WTC11 (cell line): Measurements from ENCODE around the gene DNAJC7. TPM values are rescaled to one million over a fixed set of nuclear protein-coding genes. Genes with fewer than 3 reads are reported as not detected.

Source experiments
- ATAC-seq: fragments of 200-7000 bp; cut with Tn5 transposase; 2 replicates; pipeline ENCODE4 v1.10.0; 2021; ENCODE audit warnings: mild to moderate bottlenecking, moderate library complexity
- CTCF ChIA-PET: fragments of 300-600 bp; sonication (Branson Sonifier 250); formaldehyde crosslinking; loops from one replicate; lab custom pipeline; 2021; ENCODE audit warnings: antibody characterized with exemption; lab: Charles Lee
- POLR2A ChIA-PET: fragments of 350-600 bp; sonication (Branson Sonifier 250); formaldehyde crosslinking; loops from one replicate; lab custom pipeline; 2021; ENCODE audit warnings: antibody characterized with exemption; lab: Charles Lee
- DNase-seq: peaks from one replicate; pipeline ENCODE4 v3.0.0; 2021; ENCODE audit warnings: low spot score
- H3K27ac Mint-ChIP-seq: 2 replicates; pipeline ENCODE4 v1.8.0; 2021; ENCODE audit warnings: mixed read lengths
- H3K27me3 Mint-ChIP-seq: 2 replicates; pipeline ENCODE4 v1.8.0; 2021; ENCODE audit warnings: low read depth, mild to moderate bottlenecking, moderate library complexity, mixed read lengths
- H3K36me3 Mint-ChIP-seq: 2 replicates; pipeline ENCODE4 v1.8.0; 2021; ENCODE audit warnings: mixed read lengths
- H3K4me1 Mint-ChIP-seq: 2 replicates; pipeline ENCODE4 v1.8.0; 2022; ENCODE audit warnings: mixed read lengths
- H3K4me3 Mint-ChIP-seq: 2 replicates; pipeline ENCODE4 v1.8.0; 2021; ENCODE audit warnings: mild to moderate bottlenecking, moderate library complexity, mixed read lengths
- H3K9me3 Mint-ChIP-seq: 2 replicates; pipeline ENCODE4 v1.8.0; 2021; ENCODE audit warnings: mixed read lengths
- ATF1 ChIP-seq: sonication (generic); formaldehyde crosslinking; IDR thresholded peaks from 2 replicates; pipeline ENCODE4 v1.8.1; 2023; ENCODE audit warnings: mild to moderate bottlenecking, moderate library complexity, missing genetic modification reagents
- CBFB ChIP-seq: sonication (generic); formaldehyde crosslinking; IDR thresholded peaks from 2 replicates; pipeline ENCODE4 v1.8.1; 2022; ENCODE audit warnings: mild to moderate bottlenecking, low read depth, missing genetic modification reagents
- ELF4 ChIP-seq: sonication (generic); formaldehyde crosslinking; IDR thresholded peaks from 2 replicates; pipeline ENCODE4 v1.8.1; 2022; ENCODE audit warnings: low read depth, mild to moderate bottlenecking, moderate library complexity, missing genetic modification reagents
- EMX1 ChIP-seq: fragments of 250-450 bp; sonication (Bioruptor Pico); IDR thresholded peaks from 2 replicates; pipeline ENCODE4 v1.8.0; 2021; ENCODE audit warnings: mild to moderate bottlenecking
- FOXJ3 ChIP-seq: sonication (generic); formaldehyde crosslinking; IDR thresholded peaks from 2 replicates; pipeline ENCODE4 v1.9.0; 2021; ENCODE audit warnings: missing genetic modification reagents, mild to moderate bottlenecking, borderline replicate concordance
- FOXP1 ChIP-seq: sonication (generic); formaldehyde crosslinking; IDR thresholded peaks from 2 replicates; pipeline ENCODE4 v1.8.0; 2022; ENCODE audit warnings: missing genetic modification reagents, mild to moderate bottlenecking, moderate library complexity, borderline replicate concordance
- MXD4 ChIP-seq: fragments of 250-450 bp; sonication (Bioruptor Pico); IDR thresholded peaks from 2 replicates; pipeline ENCODE4 v1.8.0; 2021; ENCODE audit warnings: mild to moderate bottlenecking, moderate library complexity, borderline replicate concordance
- MYBL2 ChIP-seq: sonication (generic); formaldehyde crosslinking; IDR thresholded peaks from 2 replicates; pipeline ENCODE4 v1.8.1; 2023; ENCODE audit warnings: mild to moderate bottlenecking, moderate library complexity, missing genetic modification reagents
- OVOL2 ChIP-seq: fragments of 250-450 bp; sonication (Bioruptor Pico); IDR thresholded peaks from 2 replicates; pipeline ENCODE4 v1.9.0; 2021; ENCODE audit warnings: mild to moderate bottlenecking, borderline replicate concordance
- SMAD3 ChIP-seq: sonication (generic); formaldehyde crosslinking; IDR thresholded peaks from 2 replicates; pipeline ENCODE4 v1.8.0; 2022; ENCODE audit warnings: missing genetic modification reagents, mild to moderate bottlenecking, borderline replicate concordance
- SOX15 ChIP-seq: fragments of 250-450 bp; sonication (Bioruptor Pico); IDR thresholded peaks from 2 replicates; pipeline ENCODE4 v1.9.0; 2021; ENCODE audit warnings: mild to moderate bottlenecking
- TCF7 ChIP-seq: sonication (generic); formaldehyde crosslinking; IDR thresholded peaks from 2 replicates; pipeline ENCODE4 v1.8.0; 2022; ENCODE audit warnings: mild to moderate bottlenecking, low read depth, missing genetic modification reagents, moderate library complexity
- TEAD4 ChIP-seq: sonication (generic); formaldehyde crosslinking; IDR thresholded peaks from 2 replicates; pipeline ENCODE4 v1.8.0; 2022; ENCODE audit warnings: mild to moderate bottlenecking, missing genetic modification reagents
- TP53 ChIP-seq: sonication (generic); formaldehyde crosslinking; IDR thresholded peaks from 2 replicates; pipeline ENCODE4 v1.8.1; 2023; ENCODE audit warnings: mild to moderate bottlenecking, missing genetic modification reagents
- ZNF121 ChIP-seq: sonication (generic); formaldehyde crosslinking; IDR thresholded peaks from 2 replicates; pipeline ENCODE4 v1.8.0; 2023; ENCODE audit warnings: missing genetic modification reagents
- ZNF317 ChIP-seq: sonication (generic); formaldehyde crosslinking; IDR thresholded peaks from 2 replicates; pipeline ENCODE4 v1.8.1; 2023; ENCODE audit warnings: low read depth, mild to moderate bottlenecking, moderate library complexity, missing genetic modification reagents, borderline replicate concordance
- ZNF416 ChIP-seq: fragments of 250-450 bp; sonication (Bioruptor Pico); IDR thresholded peaks from 2 replicates; pipeline ENCODE4 v1.9.0; 2021; ENCODE audit warnings: mild to moderate bottlenecking, inconsistent platforms
- total RNA-seq: library from RNA; stranded (reverse); gene quantifications from 3 replicates; pipeline ENCODE4 v1.2.3, GENCODE V29; 2021
- TF ChIP-seq, protein P1 (sequence below): sonication (generic); formaldehyde crosslinking; IDR thresholded peaks from 2 replicates; pipeline ENCODE4 v1.8.1; 2023; ENCODE audit warnings: mild to moderate bottlenecking, moderate library complexity, missing genetic modification reagents
- TF ChIP-seq, protein P2 (sequence below): sonication (generic); formaldehyde crosslinking; IDR thresholded peaks from 2 replicates; pipeline ENCODE4 v1.8.0; 2023; ENCODE audit warnings: missing genetic modification reagents
- TF ChIP-seq, protein P3 (sequence below): fragments of 250-450 bp; sonication (Bioruptor Pico); IDR thresholded peaks from 2 replicates; pipeline ENCODE4 v1.9.0; 2021; ENCODE audit warnings: mild to moderate bottlenecking
- TF ChIP-seq, protein P4 (sequence below): fragments of 250-450 bp; sonication (Bioruptor Pico); IDR thresholded peaks from 2 replicates; pipeline ENCODE4 v1.9.0; 2021; ENCODE audit warnings: moderate library complexity, mild to moderate bottlenecking, inconsistent platforms, borderline replicate concordance

Gene DNAJC7
- total RNA-seq, 1 experiment from 2014 or later, result 140 TPM

DNA sequence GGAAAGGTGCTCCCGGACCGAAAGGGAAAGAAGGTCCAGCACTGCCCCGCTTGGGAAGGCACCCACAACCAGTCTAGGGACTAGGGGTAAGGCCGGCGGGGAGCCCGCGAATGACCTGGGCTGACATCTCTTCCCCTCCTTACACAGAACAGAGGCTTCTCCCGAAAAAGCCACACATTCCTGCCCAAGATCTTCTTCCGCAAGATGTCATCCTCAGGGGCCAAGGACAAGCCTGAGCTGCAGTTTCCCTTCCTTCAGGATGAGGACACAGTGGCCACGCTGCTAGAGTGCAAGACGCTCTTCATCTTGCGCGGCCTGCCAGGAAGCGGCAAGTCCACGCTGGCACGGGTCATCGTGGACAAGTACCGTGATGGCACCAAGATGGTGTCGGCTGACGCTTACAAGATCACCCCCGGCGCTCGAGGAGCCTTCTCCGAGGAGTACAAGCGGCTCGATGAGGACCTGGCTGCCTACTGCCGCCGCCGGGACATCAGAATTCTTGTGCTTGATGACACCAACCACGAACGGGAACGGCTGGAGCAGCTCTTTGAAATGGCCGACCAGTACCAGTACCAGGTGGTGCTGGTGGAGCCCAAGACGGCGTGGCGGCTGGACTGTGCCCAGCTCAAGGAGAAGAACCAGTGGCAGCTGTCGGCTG lies 49.2 kb downstream of the DNAJC7 start:
- Mint-ChIP-seq H3K4me3 (peak overlapping the region; percentile 64), H3K27ac (peak overlapping the region; percentile 47; the same call in 1 of the 2 replicates), H3K4me1 (peaks cover 18% of the 10 kb centered on the region)

DNA sequence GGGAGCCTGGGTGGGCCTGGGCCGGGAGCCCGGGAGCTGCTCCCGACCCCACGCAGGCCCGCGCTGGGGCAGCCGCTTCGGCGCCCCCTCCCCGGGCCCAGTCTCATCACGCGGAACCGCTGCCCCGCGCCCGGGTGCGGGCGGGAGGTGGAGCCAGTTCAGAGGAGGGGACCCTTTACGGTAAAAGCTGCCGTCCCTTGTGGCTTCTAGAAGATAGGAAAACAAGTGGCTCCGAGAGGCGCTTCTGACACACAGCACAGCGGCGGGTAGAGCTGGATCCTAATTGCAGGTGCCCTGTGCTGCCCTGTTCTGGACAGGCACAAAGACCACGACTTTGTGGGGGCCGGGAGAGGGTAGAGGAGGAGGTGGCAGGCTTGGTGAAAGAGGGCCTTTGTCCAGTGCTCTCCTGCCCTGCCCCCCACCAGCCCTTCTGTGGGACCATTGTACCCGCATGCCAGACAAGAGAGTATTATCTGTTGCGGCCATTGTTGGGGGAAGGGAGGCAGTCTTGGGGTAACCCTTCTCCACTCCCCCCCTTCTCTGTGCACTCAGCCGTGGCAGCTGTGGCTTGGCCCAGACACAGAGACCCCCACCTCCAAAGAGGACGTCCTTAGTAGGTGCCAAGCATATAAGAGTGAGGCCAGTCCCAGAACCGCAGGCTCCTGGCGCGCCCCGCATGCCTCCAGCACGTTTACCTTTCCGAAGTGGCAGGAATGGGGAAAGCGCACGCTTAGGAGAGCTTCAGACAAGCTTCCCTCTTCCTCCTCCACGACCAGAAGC lies 49.9 kb downstream of the DNAJC7 start:
- DNase-seq, result peak; percentile 23
- H3K36me3 Mint-ChIP-seq, result peaks cover 5% of the 10 kb centered on the region; the same call in 1 of the 2 replicates
- POLR2A ChIA-PET, result interaction anchor here (0.8 to 2.6 kb wide), 5 partner anchors 8 to 103 kb away, joined by 3 to 7 read pairs (median 5); partner anchors contain the start of genes KLHL11, NKIRAS2 and ODAD4
- TF ChIP-seq ZNF416 (CRISPR knock-in tag), result no peak
- peak; percentile 99 for TF ChIP-seq ZNF121 (CRISPR knock-in tag)
- TF ChIP-seq MXD4 (CRISPR knock-in tag), result no peak
- TF ChIP-seq, protein P1, sequence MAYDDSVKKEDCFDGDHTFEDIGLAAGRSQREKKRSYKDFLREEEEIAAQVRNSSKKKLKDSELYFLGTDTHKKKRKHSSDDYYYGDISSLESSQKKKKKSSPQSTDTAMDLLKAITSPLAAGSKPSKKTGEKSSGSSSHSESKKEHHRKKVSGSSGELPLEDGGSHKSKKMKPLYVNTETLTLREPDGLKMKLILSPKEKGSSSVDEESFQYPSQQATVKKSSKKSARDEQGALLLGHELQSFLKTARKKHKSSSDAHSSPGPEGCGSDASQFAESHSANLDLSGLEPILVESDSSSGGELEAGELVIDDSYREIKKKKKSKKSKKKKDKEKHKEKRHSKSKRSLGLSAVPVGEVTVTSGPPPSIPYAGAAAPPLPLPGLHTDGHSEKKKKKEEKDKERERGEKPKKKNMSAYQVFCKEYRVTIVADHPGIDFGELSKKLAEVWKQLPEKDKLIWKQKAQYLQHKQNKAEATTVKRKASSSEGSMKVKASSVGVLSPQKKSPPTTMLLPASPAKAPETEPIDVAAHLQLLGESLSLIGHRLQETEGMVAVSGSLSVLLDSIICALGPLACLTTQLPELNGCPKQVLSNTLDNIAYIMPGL (CRISPR knock-in tag), result 0 out of 2 replicates have a peak, but pooled peaks have one; percentile 12
- TF ChIP-seq FOXP1 (CRISPR knock-in tag), result no peak
- no peak for TF ChIP-seq ELF4 (CRISPR knock-in tag)
- TF ChIP-seq EMX1 (CRISPR knock-in tag), result 0 out of 2 replicates have a peak, but pooled peaks have one; percentile 37
- TF ChIP-seq SOX15 (CRISPR knock-in tag), result no peak
- TF ChIP-seq, all 79 proteins: peak for 3
- peaks cover 8% of the 10 kb centered on the region for H3K27me3 Mint-ChIP-seq
- ATAC-seq, result peak; percentile 1; the same call in 1 of the 2 replicates
- H3K27ac Mint-ChIP-seq, result peak overlapping the region; percentile 47; the same call in 1 of the 2 replicates
- peak overlapping the region; percentile 64 for H3K4me3 Mint-ChIP-seq
- CTCF ChIA-PET, result interaction anchor here (0.6 to 2.5 kb wide), 5 partner anchors 10 to 154 kb away, joined by 3 to 9 read pairs (median 3); partner anchors contain the start of genes KAT2A and ODAD4
- H3K4me1 Mint-ChIP-seq, result peaks cover 18% of the 10 kb centered on the region
- H3K9me3 Mint-ChIP-seq, result no peaks in the 10 kb centered on the region

More for the DNA sequence above, 49.2 kb downstream of the DNAJC7 start:
- DNase-seq (no peak), ATAC-seq (no peak)
- Mint-ChIP-seq H3K9me3 (no peaks in the 10 kb centered on the region), H3K36me3 (peaks cover 10% of the 10 kb centered on the region), H3K27me3 (peaks cover 8% of the 10 kb centered on the region)
- POLR2A ChIA-PET, result interaction anchor here (1.3 to 2.6 kb wide), 2 partner anchors 37 to 103 kb away, joined by 4 to 7 read pairs; partner anchors contain the start of genes KLHL11 and ODAD4
- TF ChIP-seq, protein P2, sequence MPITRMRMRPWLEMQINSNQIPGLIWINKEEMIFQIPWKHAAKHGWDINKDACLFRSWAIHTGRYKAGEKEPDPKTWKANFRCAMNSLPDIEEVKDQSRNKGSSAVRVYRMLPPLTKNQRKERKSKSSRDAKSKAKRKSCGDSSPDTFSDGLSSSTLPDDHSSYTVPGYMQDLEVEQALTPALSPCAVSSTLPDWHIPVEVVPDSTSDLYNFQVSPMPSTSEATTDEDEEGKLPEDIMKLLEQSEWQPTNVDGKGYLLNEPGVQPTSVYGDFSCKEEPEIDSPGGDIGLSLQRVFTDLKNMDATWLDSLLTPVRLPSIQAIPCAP (CRISPR knock-in tag), result no peak
- TF ChIP-seq MYBL2, result no peak
- no peak for TF ChIP-seq ATF1 (CRISPR knock-in tag)
- TF ChIP-seq TP53 (CRISPR knock-in tag), result no peak
- no peak for TF ChIP-seq FOXJ3 (CRISPR knock-in tag)
- no peak for TF ChIP-seq ZNF121 (CRISPR knock-in tag)
- no peak for TF ChIP-seq OVOL2
- TF ChIP-seq, all 79 proteins: peak for 0
- CTCF ChIA-PET, result interaction anchor here (0.6 to 1.5 kb wide), 5 partner anchors 8 to 133 kb away, joined by 3 to 4 read pairs (median 3); partner anchors contain the start of gene ODAD4

DNA sequence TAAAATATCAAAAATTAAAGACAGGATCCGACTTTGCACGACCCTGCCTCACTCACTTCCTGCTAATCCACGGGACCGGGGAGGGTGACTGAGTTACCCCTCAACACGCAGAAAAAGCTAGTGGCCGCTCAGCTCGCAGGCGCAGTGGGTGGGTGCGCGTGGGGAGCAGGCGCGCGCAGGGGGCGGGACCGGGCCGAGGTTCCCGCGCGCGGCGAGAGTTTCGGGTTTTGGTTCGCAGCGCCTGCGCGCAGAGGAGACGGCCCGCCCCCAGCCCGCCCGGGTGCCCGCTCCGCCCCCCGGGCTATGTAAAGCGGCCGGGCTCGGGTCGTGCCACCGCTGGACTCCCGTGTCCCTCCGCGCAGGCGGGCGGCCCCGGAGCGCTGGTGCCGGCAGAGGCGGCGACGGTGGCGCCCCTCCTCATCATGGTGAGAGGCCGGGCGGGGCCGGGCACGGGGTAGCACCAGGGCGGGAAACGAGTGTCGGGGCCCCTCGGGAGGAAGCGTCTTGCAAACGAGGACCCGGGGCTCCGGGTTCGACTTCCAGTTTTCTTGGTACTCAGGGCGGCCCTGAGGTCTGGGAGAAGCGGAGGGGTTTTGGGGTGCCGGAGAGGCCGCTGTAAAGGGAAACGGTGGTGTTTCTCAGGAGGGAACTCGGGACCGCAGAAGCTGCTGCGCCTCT lies 50.6 kb downstream of the DNAJC7 start, which contains the start of gene CNP:
CNP (plus strand) TSS at position 333 of the 678 bp plus-strand sequence; CDS start at position 423, 90 bp downstream.
- ATAC-seq (peak; percentile 27), DNase-seq (peak; percentile 85)
- CTCF ChIA-PET, result interaction anchor here (1.0 to 2.6 kb wide), 13 partner anchors 9 to 561 kb away, joined by 3 to 14 read pairs (median 5); partner anchors contain the start of genes ACLY, DNAJC7, JUP and KAT2A
- H3K4me3 Mint-ChIP-seq, result peak within 1 kb of the TSS; percentile 84
- H3K36me3 Mint-ChIP-seq, result peaks cover 3% of the 10 kb centered on the region; the same call in 1 of the 2 replicates
- H3K27me3 Mint-ChIP-seq, result peaks cover 9% of the 10 kb centered on the region
- no peaks in the 10 kb centered on the region for H3K9me3 Mint-ChIP-seq
- H3K4me1 Mint-ChIP-seq, result peaks cover 18% of the 10 kb centered on the region
- H3K27ac Mint-ChIP-seq, result peak within 1 kb of the TSS; percentile 94
- POLR2A ChIA-PET, result interaction anchor here (0.6 to 2.6 kb wide), 9 partner anchors 9 to 182 kb away, joined by 3 to 7 read pairs (median 4); partner anchors contain the start of genes DNAJC7, KLHL11, NKIRAS2 and ODAD4
- TF ChIP-seq CBFB (no peak), SMAD3 (CRISPR knock-in tag) (0 out of 2 replicates have a peak, but pooled peaks have one; percentile 27), OVOL2 (no peak), TCF7 (CRISPR knock-in tag) (no peak), TEAD4 (CRISPR knock-in tag) (no peak), ZNF317 (no peak)
- TF ChIP-seq, protein P3, sequence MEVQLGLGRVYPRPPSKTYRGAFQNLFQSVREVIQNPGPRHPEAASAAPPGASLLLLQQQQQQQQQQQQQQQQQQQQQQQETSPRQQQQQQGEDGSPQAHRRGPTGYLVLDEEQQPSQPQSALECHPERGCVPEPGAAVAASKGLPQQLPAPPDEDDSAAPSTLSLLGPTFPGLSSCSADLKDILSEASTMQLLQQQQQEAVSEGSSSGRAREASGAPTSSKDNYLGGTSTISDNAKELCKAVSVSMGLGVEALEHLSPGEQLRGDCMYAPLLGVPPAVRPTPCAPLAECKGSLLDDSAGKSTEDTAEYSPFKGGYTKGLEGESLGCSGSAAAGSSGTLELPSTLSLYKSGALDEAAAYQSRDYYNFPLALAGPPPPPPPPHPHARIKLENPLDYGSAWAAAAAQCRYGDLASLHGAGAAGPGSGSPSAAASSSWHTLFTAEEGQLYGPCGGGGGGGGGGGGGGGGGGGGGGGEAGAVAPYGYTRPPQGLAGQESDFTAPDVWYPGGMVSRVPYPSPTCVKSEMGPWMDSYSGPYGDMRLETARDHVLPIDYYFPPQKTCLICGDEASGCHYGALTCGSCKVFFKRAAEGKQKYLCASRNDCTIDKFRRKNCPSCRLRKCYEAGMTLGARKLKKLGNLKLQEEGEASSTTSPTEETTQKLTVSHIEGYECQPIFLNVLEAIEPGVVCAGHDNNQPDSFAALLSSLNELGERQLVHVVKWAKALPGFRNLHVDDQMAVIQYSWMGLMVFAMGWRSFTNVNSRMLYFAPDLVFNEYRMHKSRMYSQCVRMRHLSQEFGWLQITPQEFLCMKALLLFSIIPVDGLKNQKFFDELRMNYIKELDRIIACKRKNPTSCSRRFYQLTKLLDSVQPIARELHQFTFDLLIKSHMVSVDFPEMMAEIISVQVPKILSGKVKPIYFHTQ (CRISPR knock-in tag), result no peak
- TF ChIP-seq, protein P4, sequence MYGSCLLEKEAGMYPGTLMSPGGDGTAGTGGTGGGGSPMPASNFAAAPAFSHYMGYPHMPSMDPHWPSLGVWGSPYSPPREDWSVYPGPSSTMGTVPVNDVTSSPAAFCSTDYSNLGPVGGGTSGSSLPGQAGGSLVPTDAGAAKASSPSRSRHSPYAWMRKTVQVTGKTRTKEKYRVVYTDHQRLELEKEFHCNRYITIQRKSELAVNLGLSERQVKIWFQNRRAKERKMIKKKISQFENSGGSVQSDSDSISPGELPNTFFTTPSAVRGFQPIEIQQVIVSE (CRISPR knock-in tag), result no peak
- TF ChIP-seq, protein P2 (CRISPR knock-in tag), result no peak
